GM12891 (cell line): ENCODE measurements around the gene ERN2.

Experiments used
- PAX5 ChIP-seq: IDR thresholded peaks from 2 replicates; pipeline ENCODE4 v1.6.1; 2011; ENCODE audit warnings: low read length, moderate library complexity, mild to moderate bottlenecking; ENCODE audit not compliant: insufficient read depth, severe bottlenecking
- POLR2A ChIP-seq: IDR thresholded peaks from 2 replicates; pipeline ENCODE4 v1.6.1; 2011; ENCODE audit warnings: low read depth, low read length, control low read depth
- POLR2AphosphoS5 ChIP-seq: IDR thresholded peaks from 2 replicates; pipeline ENCODE4 v1.6.1; 2011; ENCODE audit warnings: low read depth, low read length, control low read depth
- POU2F2 ChIP-seq: IDR thresholded peaks from 2 replicates; pipeline ENCODE4 v1.6.1; 2011; ENCODE audit warnings: low read depth, mild to moderate bottlenecking, control low read depth, low read length, moderate library complexity
- SPI1 ChIP-seq: IDR thresholded peaks from 2 replicates; pipeline ENCODE4 v1.6.1; 2011; ENCODE audit warnings: low read depth, low read length, control low read depth
- TAF1 ChIP-seq: IDR thresholded peaks from 2 replicates; pipeline ENCODE4 v1.6.1; 2011; ENCODE audit warnings: low read depth, low read length, control low read depth

DNA sequence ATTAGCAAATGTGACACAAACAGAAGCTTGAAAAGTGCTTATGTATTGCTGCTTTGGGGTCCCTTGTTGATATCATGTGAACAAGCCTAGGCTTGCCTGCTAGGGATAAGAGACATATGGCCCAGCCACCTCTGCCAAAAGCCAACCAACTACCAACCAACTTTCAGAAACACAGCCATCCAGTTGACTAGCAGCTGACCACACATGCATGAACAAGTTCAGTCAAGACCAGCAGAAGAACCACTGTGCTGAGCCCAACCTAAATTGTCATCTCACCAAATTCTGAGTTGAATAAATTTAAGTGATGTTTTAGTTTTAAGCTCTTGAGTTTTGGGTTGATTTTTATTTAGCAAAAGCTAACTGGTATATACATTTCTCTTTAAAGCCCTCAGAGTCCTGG lies 3.5 kb downstream of the ERN2 start:
- TF ChIP-seq POLR2AphosphoS5 (no peak), TAF1 (no peak), POLR2A (no peak), POU2F2 (no peak), SPI1 (no peak), PAX5 (no peak)
